HUES64 (cell line): ENCODE data around the gene BRD2. TPM values are rescaled to one million over a fixed set of nuclear protein-coding genes. Genes with fewer than 3 reads are reported as not detected.
A peak's percentile ranks its signal among the peaks of the same experiment; 100 is the strongest.

Experiments
- H3K27ac ChIP-seq: 2 replicates; pipeline ENCODE4 v1.7.0; 2013; ENCODE audit warnings: low read depth, low read length, inconsistent platforms
- H3K27me3 ChIP-seq: 2 replicates; pipeline ENCODE4 v1.6.1; 2013; ENCODE audit warnings: mild to moderate bottlenecking, low read length; ENCODE audit not compliant: insufficient read depth
- H3K36me3 ChIP-seq: 2 replicates; pipeline ENCODE4 v1.6.1; 2013; ENCODE audit warnings: mild to moderate bottlenecking, low read length; ENCODE audit not compliant: insufficient read depth
- H3K4me1 ChIP-seq: 2 replicates; pipeline ENCODE4 v1.6.1; 2013; ENCODE audit warnings: mild to moderate bottlenecking, low read length, moderate library complexity; ENCODE audit not compliant: insufficient read depth
- H3K4me3 ChIP-seq: 2 replicates; pipeline ENCODE4 v1.5.1; 2013; ENCODE audit warnings: mild to moderate bottlenecking, low read length, moderate library complexity
- H3K9ac ChIP-seq: 2 replicates; pipeline ENCODE4 v1.6.1; 2013; ENCODE audit warnings: mild to moderate bottlenecking, low read depth, low read length
- H3K9me3 ChIP-seq: 2 replicates; pipeline ENCODE4 v1.6.1; 2013; ENCODE audit warnings: low read depth, low read length; ENCODE audit not compliant: insufficient read depth
- WGBS: fragments of 150-250, 120-280 bp; methylation state at CpG from one replicate; pipeline ENCODE4 v1.1.7; 2013; ENCODE audit warnings: missing lambda C conversion rate; 5-methylcytosine and 5-hydroxymethylcytosine counted together
- polyA plus RNA-seq, 2 experiments: library from polyadenylated mRNA; stranded (reverse); fragments of 50-300 nt; gene quantifications; one replicate each; pipeline ENCODE4 v1.2.3, GENCODE V29; 2013

Gene BRD2
- polyA plus RNA-seq (2013, experiment 1 of 2), result 111 TPM
- polyA plus RNA-seq (2013, experiment 2 of 2), result 112 TPM

- Histone ChIP-seq H3K27ac (peak within 1 kb of the TSS; percentile 99), H3K27me3 (no peaks in the 10 kb centered on the region), H3K9ac (peak within 1 kb of the TSS; percentile 100), H3K4me3 (peak within 1 kb of the TSS; percentile 94), H3K36me3 (peaks cover 16% of the 10 kb centered on the region), H3K9me3 (no peaks in the 10 kb centered on the region), H3K4me1 (peaks cover 7% of the 10 kb centered on the region; the same call in 1 of the 2 replicates)
- WGBS, result under 1% methylated on average over 62 of the region's 62 CpGs
Measured at GRCh38 chr6:32968093-32968866, at the start of gene BRD2. Gene BRD2, plus strand, starts transcription at chr6:32968594. Its CDS starts 4,305 bp downstream, at chr6:32972899.

- no CpG with 5 or more reads among the region's 2 CpGs for WGBS
- H3K9me3 ChIP-seq, result no peaks in the 10 kb centered on the region
- H3K4me3 ChIP-seq, result no peak overlapping the region
- no peak overlapping the region for H3K27ac ChIP-seq
- H3K4me1 ChIP-seq, result no peaks in the 10 kb centered on the region
- H3K27me3 ChIP-seq, result peaks cover 10% of the 10 kb centered on the region; the same call in 1 of the 2 replicates
- no peak overlapping the region for H3K9ac ChIP-seq
- H3K36me3 ChIP-seq, result no peaks in the 10 kb centered on the region
Measured at GRCh38 chr6:32920715-32921114, 47.7 kb upstream of the BRD2 start.

- Histone ChIP-seq H3K27me3 (peaks cover 4% of the 10 kb centered on the region; the same call in 1 of the 2 replicates), H3K4me1 (no peaks in the 10 kb centered on the region), H3K36me3 (no peaks in the 10 kb centered on the region), H3K4me3 (no peak overlapping the region), H3K27ac (no peak overlapping the region), H3K9ac (no peak overlapping the region), H3K9me3 (no peaks in the 10 kb centered on the region)
- 92% methylated on average over 2 of the region's 2 CpGs for whole genome bisulfite sequencing
Measured at GRCh38 chr6:32922083-32922482, 46.3 kb upstream of the BRD2 start.

- WGBS, result 100% methylated on average over 1 of the region's 1 CpG
- Histone ChIP-seq H3K27ac (no peak overlapping the region), H3K4me3 (no peak overlapping the region), H3K27me3 (peaks cover 13% of the 10 kb centered on the region; the same call in 1 of the 2 replicates), H3K9ac (no peak overlapping the region), H3K4me1 (no peaks in the 10 kb centered on the region), H3K36me3 (no peaks in the 10 kb centered on the region), H3K9me3 (no peaks in the 10 kb centered on the region)
Measured at GRCh38 chr6:32931211-32931610, 37.2 kb upstream of the BRD2 start.

- Histone ChIP-seq H3K27me3 (peaks cover 13% of the 10 kb centered on the region; the same call in 1 of the 2 replicates), H3K4me3 (no peak overlapping the region), H3K4me1 (no peaks in the 10 kb centered on the region), H3K27ac (no peak overlapping the region), H3K36me3 (no peaks in the 10 kb centered on the region), H3K9me3 (no peaks in the 10 kb centered on the region), H3K9ac (no peak overlapping the region)
- 76% methylated on average over 7 of the region's 7 CpGs for WGBS
Measured at GRCh38 chr6:32932132-32932868, 36.1 kb upstream of the BRD2 start.

GRCh38 chr6:32933661-32934085 is 34.7 kb upstream of the BRD2 start:
- no peaks in the 10 kb centered on the region for H3K4me1 ChIP-seq
- no peak overlapping the region for H3K27ac ChIP-seq
- no peaks in the 10 kb centered on the region for H3K36me3 ChIP-seq
- 0% methylated on average over 2 of the region's 3 CpGs for WGBS
- no peak overlapping the region for H3K9ac ChIP-seq
- no peak overlapping the region for H3K4me3 ChIP-seq
- H3K9me3 ChIP-seq, result no peaks in the 10 kb centered on the region
- peaks cover 13% of the 10 kb centered on the region; the same call in 1 of the 2 replicates for H3K27me3 ChIP-seq

- Histone ChIP-seq H3K9me3 (no peaks in the 10 kb centered on the region), H3K4me3 (no peak overlapping the region), H3K27me3 (peaks cover 3% of the 10 kb centered on the region; the same call in 1 of the 2 replicates), H3K9ac (no peak overlapping the region), H3K4me1 (no peaks in the 10 kb centered on the region), H3K36me3 (no peaks in the 10 kb centered on the region), H3K27ac (no peak overlapping the region)
- WGBS, result 90% methylated on average over 4 of the region's 4 CpGs
Measured at GRCh38 chr6:32935551-32936238, 32.7 kb upstream of the BRD2 start.

GRCh38 chr6:32936239-32937152 is 31.9 kb upstream of the BRD2 start:
- Histone ChIP-seq H3K9me3 (no peaks in the 10 kb centered on the region), H3K4me1 (peaks cover 5% of the 10 kb centered on the region; the same call in 1 of the 2 replicates), H3K9ac (no peak overlapping the region), H3K4me3 (no peak overlapping the region), H3K27ac (no peak overlapping the region), H3K27me3 (no peaks in the 10 kb centered on the region; the same call in 1 of the 2 replicates), H3K36me3 (no peaks in the 10 kb centered on the region)
- 87% methylated on average over 12 of the region's 12 CpGs for WGBS

- no peak overlapping the region for H3K27ac ChIP-seq
- H3K36me3 ChIP-seq, result no peaks in the 10 kb centered on the region
- no peaks in the 10 kb centered on the region; the same call in 1 of the 2 replicates for H3K27me3 ChIP-seq
- H3K9ac ChIP-seq, result no peak overlapping the region
- no peak overlapping the region for H3K4me3 ChIP-seq
- H3K9me3 ChIP-seq, result no peaks in the 10 kb centered on the region
- peaks cover 6% of the 10 kb centered on the region; the same call in 1 of the 2 replicates for H3K4me1 ChIP-seq
- 81% methylated on average over 8 of the region's 8 CpGs for WGBS
Measured at GRCh38 chr6:32937230-32937633, 31.2 kb upstream of the BRD2 start.

GRCh38 chr6:32938494-32938893 is 29.9 kb upstream of the BRD2 start:
- Histone ChIP-seq H3K9ac (no peak overlapping the region), H3K36me3 (no peaks in the 10 kb centered on the region), H3K9me3 (no peaks in the 10 kb centered on the region), H3K4me1 (peaks cover 6% of the 10 kb centered on the region; the same call in 1 of the 2 replicates), H3K27ac (no peak overlapping the region), H3K4me3 (no peak overlapping the region), H3K27me3 (no peaks in the 10 kb centered on the region; the same call in 1 of the 2 replicates)
- 88% methylated on average over 7 of the region's 7 CpGs for WGBS
